Activated T-helper 1 cell treated with anti-CD3 and anti-CD28 coated beads, Interleukin-2, amount 50 U/mL, for 16 hours (primary cell): ENCODE data around the gene CPSF6.
"Not testable (repeated sequence)": the region's sequence is repeated elsewhere in the genome, so short reads cannot be mapped to it uniquely, and the experiment has no call there.

ENCODE experiments used
- DNase-seq, 2 donors: peaks; one replicate each; pipeline ENCODE4 v3.0.0-alpha.2; 2020; ENCODE audit warnings: low read depth in 1 of 2, low spot score in 1 of 2

CPSF6 gene, protein sequence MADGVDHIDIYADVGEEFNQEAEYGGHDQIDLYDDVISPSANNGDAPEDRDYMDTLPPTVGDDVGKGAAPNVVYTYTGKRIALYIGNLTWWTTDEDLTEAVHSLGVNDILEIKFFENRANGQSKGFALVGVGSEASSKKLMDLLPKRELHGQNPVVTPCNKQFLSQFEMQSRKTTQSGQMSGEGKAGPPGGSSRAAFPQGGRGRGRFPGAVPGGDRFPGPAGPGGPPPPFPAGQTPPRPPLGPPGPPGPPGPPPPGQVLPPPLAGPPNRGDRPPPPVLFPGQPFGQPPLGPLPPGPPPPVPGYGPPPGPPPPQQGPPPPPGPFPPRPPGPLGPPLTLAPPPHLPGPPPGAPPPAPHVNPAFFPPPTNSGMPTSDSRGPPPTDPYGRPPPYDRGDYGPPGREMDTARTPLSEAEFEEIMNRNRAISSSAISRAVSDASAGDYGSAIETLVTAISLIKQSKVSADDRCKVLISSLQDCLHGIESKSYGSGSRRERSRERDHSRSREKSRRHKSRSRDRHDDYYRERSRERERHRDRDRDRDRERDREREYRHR

DNA sequence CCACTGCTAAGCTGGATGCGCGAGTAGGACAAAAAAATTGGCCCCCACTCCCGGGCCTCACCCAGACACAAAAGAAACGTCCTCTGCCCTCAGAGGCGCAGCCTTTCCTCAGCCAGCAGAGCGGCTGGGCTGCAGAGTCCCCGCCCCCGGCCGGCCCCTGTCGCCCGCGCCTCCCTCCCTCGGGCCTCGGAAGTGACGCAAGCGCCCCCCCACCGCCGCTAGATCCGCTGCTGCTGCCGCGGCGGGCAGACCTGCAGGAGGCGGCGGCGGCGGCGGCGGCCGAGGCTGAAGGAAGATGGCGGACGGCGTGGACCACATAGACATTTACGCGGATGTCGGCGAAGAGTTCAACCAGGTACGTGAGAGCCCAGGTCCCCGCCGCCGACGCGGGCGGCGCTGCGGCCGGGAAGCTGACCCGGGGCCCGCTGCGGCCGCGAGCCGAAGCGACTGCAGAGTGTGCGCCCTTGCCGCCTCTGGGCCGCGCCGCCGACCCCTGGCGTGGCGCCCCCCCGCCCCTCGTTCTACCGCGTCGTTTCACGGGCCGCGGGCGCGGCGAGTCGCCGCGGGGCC is at the start of gene CPSF6:
Gene CPSF6, plus strand, starts transcription at position 218 of the 570 bp plus-strand sequence. Its CDS starts 78 bp downstream, at position 296.
- DNase-seq, result peak; percentile 95 to 96

DNA sequence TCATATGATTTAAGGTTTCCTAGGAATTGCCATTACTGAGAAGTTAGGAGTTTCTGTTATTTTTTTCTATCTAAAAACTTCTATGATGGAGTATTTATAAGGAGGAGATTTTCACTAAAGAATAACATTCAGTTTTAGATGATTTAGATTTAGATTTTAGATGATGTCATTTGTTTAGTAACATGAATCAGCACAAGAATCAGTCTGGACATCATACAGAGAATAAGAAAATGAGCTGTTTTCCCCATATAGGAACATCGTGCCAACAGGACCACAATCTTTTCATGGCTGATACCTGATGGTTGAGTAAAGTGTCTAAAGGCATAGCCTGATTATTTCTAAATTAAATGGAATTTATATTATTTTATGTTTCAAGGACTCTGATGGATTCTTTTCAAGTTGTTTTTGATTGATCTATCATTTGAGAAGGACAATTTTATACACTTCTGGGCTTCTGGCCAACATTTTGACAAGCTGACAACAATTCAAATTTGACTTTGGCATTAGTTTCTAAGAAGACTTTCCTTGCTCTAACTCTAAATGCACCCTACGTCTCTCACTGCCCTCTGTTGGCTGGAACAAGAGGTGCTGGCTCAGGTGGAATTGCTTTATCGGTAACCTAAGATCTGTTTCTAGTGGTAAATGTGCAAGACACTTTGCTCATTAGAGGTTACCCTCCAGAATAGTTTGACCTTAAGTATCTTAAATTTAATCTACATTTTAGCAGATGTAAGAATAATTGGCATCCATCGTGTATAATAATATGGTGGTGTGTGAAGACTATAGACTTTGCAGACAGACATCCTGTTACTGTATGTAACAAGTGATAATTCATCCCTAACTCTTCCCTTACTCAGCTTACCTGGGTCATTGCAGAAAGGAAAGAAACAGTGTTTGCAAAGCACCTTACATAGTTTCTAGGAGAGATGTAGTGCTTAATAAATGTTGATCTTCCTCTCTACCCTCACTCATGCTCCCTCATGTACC is 42.8 kb upstream of the CPSF6 start:
- DNase-seq, result no peak

DNA sequence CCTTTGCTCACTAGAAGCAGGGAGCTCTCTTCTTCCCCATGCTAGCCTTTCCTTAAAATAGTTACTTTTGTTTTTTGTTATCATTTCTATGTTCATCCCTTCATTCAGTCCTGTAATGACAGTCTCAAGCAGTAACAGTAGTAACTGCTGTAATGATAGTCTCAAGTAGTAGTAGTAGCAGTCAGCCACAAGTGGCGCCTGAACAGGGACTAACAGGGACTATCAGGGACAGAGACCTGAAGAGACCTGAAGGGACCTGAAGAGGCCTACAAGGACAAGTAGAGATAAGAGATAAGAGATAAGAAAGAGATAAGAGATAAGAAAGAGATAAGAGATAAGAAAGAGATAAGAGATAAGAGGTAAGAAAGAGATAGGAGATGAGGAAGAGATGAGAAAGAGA is 39.4 kb upstream of the CPSF6 start:
- DNase-seq, result not testable (repeated sequence)

DNA sequence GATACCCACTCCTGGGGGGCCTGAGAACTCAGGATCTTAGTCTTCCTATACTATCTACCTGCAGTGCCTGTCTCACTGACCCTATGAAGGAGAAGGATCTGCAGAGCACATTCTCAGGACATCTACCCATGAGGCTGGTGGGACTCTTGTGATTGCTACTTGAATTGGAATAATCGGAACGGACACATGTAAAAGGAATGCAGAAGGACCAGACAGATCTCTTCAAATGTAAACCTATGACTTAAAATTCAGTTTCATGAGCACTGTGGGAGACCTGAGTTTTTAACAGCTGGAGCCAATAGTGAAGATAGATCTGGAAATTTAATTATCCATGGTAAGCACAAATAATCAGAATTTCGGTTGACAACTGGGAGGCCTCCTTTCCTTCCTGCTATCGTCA is 35.2 kb upstream of the CPSF6 start:
- DNase-seq, result no peak

DNA sequence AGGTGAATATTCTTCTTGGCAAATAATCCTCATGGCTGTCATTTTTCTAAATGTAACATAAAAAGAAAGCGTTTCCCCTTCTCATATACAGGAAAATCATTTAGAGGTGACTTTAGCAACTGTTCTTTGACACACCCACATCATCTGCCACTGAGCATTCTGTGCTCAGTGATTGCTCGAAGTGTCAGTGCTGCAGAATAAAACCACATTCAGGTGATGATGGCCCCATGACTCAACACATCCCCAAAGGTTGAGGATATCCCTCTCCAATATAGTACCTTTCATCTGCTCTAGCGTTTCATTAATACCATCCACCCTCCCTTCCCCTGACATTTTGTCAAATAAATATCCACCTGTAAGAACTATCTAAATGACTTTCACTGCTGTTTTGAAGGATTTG is 28.7 kb upstream of the CPSF6 start:
- no peak for DNase-seq

DNA sequence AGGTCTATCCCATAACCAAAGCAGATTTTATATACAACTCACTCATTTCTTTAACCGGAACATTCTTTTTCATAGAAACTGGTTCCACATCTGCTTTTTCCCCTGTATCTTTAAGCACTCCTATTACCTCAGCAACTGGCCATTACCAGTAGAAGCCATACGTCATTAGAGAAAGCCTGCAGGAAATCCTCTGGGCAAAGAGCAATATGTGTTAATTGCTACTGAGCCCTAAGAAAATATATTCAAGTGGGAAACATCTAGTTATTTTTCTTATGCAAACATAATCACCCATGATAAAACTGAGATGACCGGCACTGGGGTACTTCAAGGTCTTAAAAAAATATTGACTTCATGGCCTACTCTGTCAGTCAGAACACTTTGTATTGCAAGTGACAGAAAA is 28.2 kb upstream of the CPSF6 start:
- DNase-seq, result no peak

DNA sequence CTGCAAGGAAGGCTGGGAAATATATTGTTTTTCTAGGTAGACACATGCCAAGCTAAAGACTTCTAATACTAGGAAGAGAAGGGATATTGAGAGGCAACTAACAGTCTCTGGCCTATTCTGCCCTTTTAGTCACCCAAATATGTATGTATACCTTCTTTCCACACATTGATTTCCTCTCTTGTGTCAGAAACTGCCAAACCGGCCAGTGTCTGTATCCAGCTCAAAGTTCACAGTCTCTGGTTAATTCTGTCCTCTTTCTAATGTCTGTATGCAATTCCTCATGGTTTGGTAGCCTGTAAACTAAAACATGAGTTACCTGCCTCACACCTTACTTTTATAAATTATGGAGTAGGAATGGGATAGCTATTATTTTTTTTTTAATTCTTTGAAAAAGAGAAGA is 25.2 kb upstream of the CPSF6 start:
- no peak for DNase-seq

DNA sequence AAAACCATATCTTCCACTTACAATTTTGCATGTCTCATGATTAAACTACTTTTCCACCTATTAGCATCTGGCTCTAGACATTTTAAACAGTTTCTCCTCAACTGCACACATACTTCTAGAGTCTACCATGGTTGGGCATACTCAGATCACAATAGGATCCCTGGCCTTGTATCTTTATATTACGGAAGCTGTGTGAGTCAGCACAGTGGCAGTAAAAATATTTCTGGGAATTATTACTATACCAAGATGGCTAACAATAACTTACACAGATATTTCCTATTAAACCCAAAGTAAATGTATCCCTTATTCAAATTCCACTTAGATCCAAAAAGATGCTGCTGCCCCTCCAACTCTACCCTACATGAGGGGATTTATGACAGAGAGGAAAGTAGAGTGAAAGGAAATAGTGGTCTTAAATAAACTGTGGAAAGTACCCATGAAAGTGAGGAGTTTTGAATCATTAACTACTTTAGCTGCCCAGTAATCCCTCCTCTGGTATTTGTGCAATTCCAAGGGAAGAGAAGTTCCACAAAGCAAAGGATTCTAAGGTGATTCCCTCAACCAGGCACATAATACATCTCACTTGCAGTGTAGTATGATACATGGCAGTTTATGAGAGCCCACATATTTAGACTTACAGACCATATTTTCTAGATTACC is 14.0 kb upstream of the CPSF6 start:
- DNase-seq, result no peak

DNA sequence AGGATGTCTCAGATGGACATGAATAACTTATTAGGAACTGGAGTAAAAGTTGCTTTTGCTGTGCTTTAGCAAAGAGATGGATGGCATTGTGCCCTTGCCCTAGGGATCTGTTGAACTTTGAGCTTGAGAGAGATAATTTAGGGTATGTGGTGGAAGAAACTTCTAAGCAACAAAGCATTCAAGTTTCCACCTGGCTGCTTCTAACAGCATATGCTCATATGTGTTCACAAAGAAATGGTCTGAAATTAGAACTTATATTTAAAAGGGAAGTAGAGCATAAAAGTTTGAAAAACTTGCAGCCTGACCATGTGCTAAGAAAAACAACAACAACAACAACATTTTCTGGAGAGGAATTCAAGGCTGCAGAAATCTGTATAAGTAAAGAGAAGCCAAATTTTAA is 7.9 kb upstream of the CPSF6 start:
- DNase-seq, result no peak

DNA sequence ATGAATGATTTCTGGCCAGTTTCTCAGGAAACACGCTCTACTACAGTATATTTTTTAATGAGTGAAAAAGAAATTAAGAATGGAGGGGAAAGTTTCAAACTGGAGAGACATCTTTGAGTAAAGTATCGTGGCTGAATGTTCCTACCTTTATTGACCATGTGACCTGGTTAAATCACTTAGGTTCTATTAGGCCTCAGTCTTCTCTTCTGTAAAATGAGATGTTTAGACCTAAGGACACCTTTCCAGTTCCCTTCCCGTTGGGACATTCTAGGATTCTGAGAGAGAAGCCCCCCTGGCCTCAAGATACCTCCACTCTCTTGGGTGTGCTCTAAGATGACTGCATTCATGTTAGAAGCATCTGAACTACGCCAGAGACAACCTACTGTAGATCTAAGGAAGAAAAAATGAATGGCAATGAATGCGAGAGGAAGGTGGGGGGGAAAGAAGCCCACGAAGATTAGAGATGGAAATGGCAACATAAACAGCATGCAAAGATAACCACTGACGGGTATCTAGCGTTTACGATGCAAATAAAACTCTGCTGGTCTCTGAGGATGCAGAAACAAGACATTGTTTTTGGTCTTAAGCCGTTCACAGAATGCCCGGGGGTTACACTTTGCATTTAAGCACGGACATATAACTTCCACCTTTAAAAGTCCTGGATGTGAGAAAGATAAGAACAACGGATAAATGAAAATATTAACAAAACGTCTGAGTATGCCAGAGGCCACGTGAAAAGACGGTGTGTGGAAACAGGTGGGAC is 599 bp upstream of the CPSF6 start:
- DNase-seq, result no peak

DNA sequence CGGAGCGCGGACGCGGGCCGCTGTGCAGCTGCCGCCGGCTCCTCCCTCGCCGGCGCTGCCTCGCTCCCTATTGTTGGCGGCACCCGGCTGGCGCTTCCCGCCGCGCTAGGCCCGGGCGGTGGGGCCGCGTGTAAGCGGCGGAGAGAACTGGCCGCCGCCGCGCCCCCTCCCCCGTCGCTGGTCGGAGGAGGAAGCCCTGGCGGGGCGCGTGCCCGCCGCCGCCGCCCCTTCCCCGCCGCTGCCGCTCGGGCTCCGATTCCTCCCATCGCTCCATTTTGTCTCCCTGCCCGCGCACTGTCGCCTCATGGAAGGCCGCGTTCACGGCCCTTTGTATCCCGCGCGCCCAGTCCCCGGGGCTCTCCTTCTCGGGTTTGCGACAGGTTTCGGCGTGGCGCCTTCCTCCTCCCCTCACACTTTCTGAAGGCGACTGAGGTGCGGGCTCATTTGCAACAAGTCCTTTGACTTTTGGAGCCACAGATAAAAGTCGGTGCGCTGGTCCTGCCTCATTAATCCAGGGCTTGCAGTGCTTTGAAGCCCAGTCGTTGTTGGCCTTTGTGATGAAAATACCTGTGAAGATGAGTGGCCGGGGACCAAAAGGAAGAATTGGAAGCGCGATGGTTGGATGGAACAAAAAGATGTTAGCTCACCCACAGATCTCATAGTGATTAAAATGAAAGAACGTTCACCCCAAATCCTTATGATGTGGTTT is 707 bp downstream of the CPSF6 start:
- peak; percentile 22 to 26 for DNase-seq

DNA sequence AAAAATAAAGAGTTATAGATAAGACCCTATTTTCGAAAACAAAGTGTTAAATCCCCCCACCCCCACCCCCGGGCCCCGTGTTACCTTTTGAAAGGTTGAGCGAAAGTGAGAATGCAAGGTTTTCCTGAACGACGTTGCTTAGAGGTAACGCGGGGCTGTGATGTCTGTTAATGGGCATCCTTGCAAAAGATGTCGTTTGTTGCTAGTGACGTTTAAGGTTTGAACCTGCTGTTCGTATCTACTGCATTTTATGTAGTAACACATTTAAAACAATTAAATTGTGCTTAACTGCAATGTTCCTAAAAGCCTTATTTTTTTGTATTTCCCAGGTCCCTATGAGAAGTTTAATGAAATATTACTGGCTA is 1.2 kb downstream of the CPSF6 start:
- peak in 1 of 2 donors; percentile 5 for DNase-seq

DNA sequence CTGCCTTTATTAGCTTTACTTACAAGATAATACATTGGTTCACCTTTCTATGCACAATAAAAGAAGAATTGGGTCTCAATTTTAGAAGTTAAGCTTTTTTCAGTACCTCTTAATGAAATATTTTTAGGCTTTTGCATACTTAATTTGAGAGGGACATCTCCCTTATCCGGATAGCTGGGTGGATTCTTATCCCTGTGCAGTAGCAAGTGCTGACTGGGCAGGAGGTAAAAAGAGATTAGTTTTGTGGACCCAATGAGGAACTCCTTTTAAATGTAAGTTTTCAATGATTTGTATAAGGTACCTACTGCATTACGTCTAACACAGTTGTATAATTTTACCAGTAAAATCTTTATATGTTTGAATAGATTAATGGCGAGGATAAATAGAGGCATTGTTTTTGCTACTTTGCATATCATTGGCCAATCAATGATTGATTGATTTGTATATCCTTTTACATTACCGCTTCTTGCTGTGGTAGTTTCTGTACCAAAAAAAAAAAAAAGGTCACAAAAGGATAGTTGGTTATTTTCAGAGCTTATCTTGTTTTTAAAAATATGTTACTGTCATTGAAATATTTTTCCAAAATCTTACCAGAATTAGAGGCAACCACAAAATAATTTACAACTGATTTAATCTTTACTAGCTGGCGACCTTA is 2.2 kb downstream of the CPSF6 start:
- no peak for DNase-seq

DNA sequence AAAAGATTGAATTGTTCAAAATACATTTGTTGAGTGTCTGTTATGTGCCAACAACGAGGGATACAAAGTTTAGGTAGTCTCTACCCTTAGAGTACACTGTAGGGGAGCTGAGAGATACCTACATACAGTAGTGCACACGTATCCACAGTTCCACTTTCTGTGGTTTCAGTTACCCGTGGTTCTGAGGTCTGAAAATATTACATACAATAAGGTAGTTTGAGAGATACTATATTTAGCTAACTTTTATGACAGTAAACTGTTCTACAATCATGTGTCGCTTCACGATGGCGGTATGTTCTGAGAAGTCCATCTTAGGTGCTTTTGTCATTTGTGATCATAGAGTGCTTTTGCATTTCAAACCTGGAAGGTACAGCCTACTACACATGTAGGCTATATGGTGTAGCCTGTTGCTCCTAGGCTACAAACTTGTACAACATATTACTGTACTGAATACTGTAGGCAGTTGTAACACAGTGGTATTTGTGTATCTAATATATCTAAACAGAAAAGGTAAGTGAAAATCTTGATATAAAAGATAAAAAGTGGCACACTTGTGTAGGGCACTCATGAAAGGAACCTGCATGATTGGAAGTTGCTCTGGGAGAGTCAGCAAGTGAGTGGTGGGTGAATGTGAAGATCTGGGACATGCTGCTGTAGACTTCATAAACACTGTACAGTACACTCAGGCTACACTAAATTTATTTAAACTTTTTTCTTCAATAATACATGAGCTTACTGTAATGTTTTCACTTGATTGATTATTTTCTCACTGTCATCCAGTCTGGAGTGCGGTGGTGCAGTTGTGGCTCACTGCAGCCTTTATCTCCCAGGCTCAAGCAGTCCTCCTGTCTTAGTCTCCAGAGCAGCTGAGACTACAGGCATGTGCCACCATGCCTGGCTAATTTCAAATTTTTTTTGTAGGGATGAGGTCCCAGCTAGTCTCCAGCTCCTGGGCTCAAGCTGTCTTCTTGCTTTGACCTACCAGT is 4.0 kb downstream of the CPSF6 start:
- no peak for DNase-seq

DNA sequence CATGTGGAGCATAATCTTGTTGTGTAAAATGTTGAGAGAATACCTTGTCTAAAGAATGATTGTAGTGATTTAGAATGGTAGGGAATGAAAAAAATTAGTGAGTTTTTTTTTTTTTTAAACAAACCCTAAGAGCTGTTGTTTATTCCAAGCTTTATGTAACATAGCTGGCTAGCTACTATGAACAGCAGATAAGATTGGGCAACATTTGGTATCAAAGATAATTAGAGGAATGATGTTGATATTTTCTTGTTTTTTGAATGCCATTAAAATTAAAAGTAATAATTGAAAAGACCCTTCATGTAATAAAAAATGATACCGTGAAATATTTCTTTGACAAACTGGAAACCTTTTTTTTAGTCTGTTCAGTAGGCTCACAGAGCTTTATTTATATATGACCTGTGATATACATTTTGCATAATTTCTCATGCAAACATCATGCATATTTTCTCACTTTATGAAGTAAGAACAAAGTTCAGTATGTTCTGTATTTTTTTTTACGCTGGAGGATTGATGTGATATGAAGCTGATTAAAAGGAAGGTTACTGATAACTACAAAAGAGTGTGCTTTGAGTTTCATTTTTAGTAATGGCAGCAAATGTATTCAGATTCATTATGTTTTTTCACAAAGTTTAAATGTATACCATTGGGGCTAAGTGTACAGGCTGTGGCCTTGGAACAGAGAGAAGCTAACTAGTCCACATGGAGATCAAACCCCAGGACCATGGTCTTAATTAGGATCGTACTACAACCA is 8.1 kb downstream of the CPSF6 start:
- no peak for DNase-seq

DNA sequence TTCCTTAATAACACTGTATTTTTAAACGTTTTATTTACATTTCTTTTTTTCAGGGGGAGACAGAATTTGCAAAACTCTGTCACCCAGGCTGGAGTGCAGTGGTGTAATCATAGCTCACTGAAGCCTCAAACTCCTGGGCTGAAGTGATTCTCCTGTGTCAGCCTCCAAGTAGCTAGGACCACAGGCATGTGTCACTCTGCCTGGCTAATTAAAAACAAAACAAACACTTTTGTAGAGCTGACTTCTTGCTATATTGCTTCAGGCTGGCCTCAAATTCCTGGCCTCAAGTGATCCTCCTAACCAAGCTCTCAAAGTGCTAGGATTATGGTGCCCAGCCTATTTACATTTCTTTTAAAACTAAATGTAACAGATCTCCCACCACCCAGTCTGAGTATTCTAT is 12.7 kb downstream of the CPSF6 start:
- no peak for DNase-seq

DNA sequence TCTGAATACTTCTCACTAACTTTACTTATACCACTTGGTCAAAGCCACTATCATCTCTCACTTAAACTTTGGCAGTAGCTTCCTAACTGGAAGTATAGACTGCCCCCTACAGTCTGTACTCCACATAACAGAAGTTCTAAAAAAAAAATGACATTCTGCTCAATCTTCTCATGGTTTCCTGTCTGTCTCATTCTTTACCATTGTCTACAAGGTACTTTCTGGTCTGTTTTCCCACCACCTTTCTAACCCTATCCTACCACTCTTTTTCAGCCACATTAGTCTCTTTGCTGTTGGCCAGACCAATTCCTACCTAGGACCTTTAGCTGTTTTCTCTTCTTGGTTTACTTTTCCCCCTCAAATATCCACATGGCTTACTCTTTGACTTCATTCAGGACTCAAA is 14.7 kb downstream of the CPSF6 start:
- no peak for DNase-seq
